GM12878 (cell line): ENCODE data around the gene NT5C. TPM values are rescaled to one million over a fixed set of nuclear protein-coding genes. Genes with fewer than 3 reads are reported as not detected.

Experiments used
- ATAC-seq: fragments of 200-7000 bp; cut with Tn5 transposase; 3 replicates; pipeline ENCODE4 v1.9.1; 2020; ENCODE audit warnings: mild to moderate bottlenecking, moderate library complexity
- BruUV-seq: library from RNA; stranded (reverse); fragments of 400-500 nt; replicated peaks from 2 replicates; lab custom pipeline; 2021; lab: Mats Ljungman, UMichigan
- CTCF ChIA-PET: fragments of 300-600 bp; sonication (Branson Sonifier 250); formaldehyde crosslinking; extraction: SDS; loops from one replicate; lab custom pipeline; 2021; ENCODE audit warnings: inconsistent platforms; lab: Yijun Ruan, JAX
- POLR2A ChIA-PET: fragments of 350-600 bp; formaldehyde crosslinking; extraction: SDS; loops from one replicate; lab custom pipeline; 2021; ENCODE audit warnings: inconsistent platforms; lab: Charles Lee
- RAD21 ChIA-PET: fragments of 300-600 bp; sonication (Branson Sonifier 250); formaldehyde crosslinking; loops from one replicate; lab custom pipeline; 2023; ENCODE audit warnings: antibody characterized with exemption; ENCODE audit not compliant: unreplicated experiment; lab: Charles Lee
- SMC1A ChIA-PET: fragments of 300-600 bp; sonication (Branson Sonifier 250); formaldehyde crosslinking; loops from one replicate; lab custom pipeline; 2023; ENCODE audit not compliant: unreplicated experiment, uncharacterized antibody; lab: Charles Lee
- DNase-seq: peaks from one replicate; pipeline ENCODE4 v3.0.0-alpha.2; 2011; ENCODE audit warnings: low read depth, low spot score
- FAIRE-seq: peaks from 3 replicates; lab custom pipeline; 2011; peaks lifted over from hg19 to GRCh38; lab: Jason Lieb, UNC
- H2AFZ ChIP-seq: 2 replicates; pipeline ENCODE4 v1.6.0; 2011; ENCODE audit warnings: low read depth, low read length, control low read depth; ENCODE audit not compliant: control insufficient read depth
- H3K27ac ChIP-seq: 2 replicates; pipeline ENCODE4 v1.5.1; 2011; ENCODE audit warnings: control low read depth; ENCODE audit not compliant: control insufficient read depth, insufficient read depth
- H3K27me3 ChIP-seq, 2 experiments: replicated peaks in 1 of 2; 2 replicates each; pipeline versions ENCODE4 v1.6.0 to v1.6.1; 2011; ENCODE audit warnings: low read length in 1 of 2; ENCODE audit not compliant: control insufficient read depth in 2 of 2, insufficient read depth in 2 of 2
- H3K36me3 ChIP-seq, 2 experiments: 2 replicates each; pipeline ENCODE4 v1.5.1; 2011; ENCODE audit warnings: low read length in 1 of 2; ENCODE audit not compliant: control insufficient read depth in 2 of 2, insufficient read depth in 2 of 2
- H3K4me1 ChIP-seq: 2 replicates; pipeline ENCODE4 v1.6.1; 2011; ENCODE audit warnings: mild to moderate bottlenecking, low read length, moderate library complexity, mixed read lengths; ENCODE audit not compliant: control insufficient read depth, insufficient read depth
- H3K4me2 ChIP-seq: 2 replicates; pipeline ENCODE4 v1.6.0; 2011; ENCODE audit warnings: control low read depth; ENCODE audit not compliant: control insufficient read depth, insufficient read depth
- H3K4me3 ChIP-seq: fragments of 200-600 bp; sonication (generic); 2 replicates; pipeline ENCODE4 v1.5.1; 2016
- H3K79me2 ChIP-seq: 2 replicates; pipeline ENCODE4 v1.6.0; 2011; ENCODE audit warnings: low read length; ENCODE audit not compliant: control insufficient read depth, insufficient read depth
- H3K9ac ChIP-seq: 2 replicates; pipeline ENCODE4 v1.8.0; 2011; ENCODE audit warnings: low read length, control low read depth, mixed read lengths; ENCODE audit not compliant: control insufficient read depth, insufficient read depth
- H3K9me3 ChIP-seq: replicated peaks from 3 replicates; pipeline ENCODE4 v1.5.1; 2011; ENCODE audit warnings: mild to moderate bottlenecking, low read length; ENCODE audit not compliant: control insufficient read depth, insufficient read depth
- H4K20me1 ChIP-seq: 2 replicates; pipeline ENCODE4 v1.6.0; 2011; ENCODE audit not compliant: control insufficient read depth, insufficient read depth
- CBX3 ChIP-seq: fragments of 200-600 bp; sonication (generic); IDR thresholded peaks from 2 replicates; pipeline ENCODE4 v1.6.1; 2016; ENCODE audit warnings: low read depth, borderline replicate concordance
- CHD2 ChIP-seq: IDR thresholded peaks from 2 replicates; pipeline ENCODE4 v1.6.1; 2011; ENCODE audit warnings: low read depth, low read length, improper control_type of control experiment, borderline replicate concordance
- HDAC2 ChIP-seq: fragments of 200-600 bp; sonication (generic); IDR thresholded peaks from 2 replicates; pipeline ENCODE4 v1.6.1; 2017
- PAX8 ChIP-seq: fragments of 450-650 bp; IDR thresholded peaks from 2 replicates; pipeline ENCODE4 v1.6.1; 2017; ENCODE audit warnings: mild to moderate bottlenecking, moderate library complexity
- POLR2AphosphoS5 ChIP-seq: IDR thresholded peaks from 2 replicates; pipeline ENCODE4 v1.6.1; 2011; ENCODE audit warnings: mild to moderate bottlenecking, low read length, inconsistent platforms
- SMC3 ChIP-seq: IDR thresholded peaks from 2 replicates; pipeline ENCODE4 v1.6.1; 2011; ENCODE audit warnings: low read length, improper control_type of control experiment, borderline replicate concordance
- TAF1 ChIP-seq: IDR thresholded peaks from 2 replicates; pipeline ENCODE4 v1.6.1; 2011; ENCODE audit warnings: mild to moderate bottlenecking, low read depth, low read length, borderline replicate concordance
- ZZZ3 ChIP-seq: IDR thresholded peaks from 2 replicates; pipeline ENCODE4 v1.6.1; 2011; ENCODE audit warnings: low read depth; ENCODE audit not compliant: control insufficient read depth, insufficient read length
- WGBS: methylation state at CpG from one replicate; pipeline ENCODE4 v1.1.6; 2016; ENCODE audit warnings: low lambda C conversion rate; ENCODE audit not compliant: insufficient replicate concordance, insufficient coverage; ENCODE audit errors: missing lambda C conversion rate; 5-methylcytosine and 5-hydroxymethylcytosine counted together
- in situ Hi-C: fragments of 300-500 bp; cut with MboI; formaldehyde crosslinking; loops from 9 replicates; pipeline ENCODE4 v1.14.3; 2018; ENCODE audit warnings: mixed read lengths
- intact Hi-C: fragments of 100-400 bp; cut with micrococcal nuclease; formaldehyde crosslinking; loops from one replicate; pipeline ENCODE4 v1.14.2; 2022; ENCODE audit not compliant: unreplicated experiment
- polyA plus RNA-seq, 11 experiments: library from polyadenylated mRNA; depleted of rRNA in 4 of 11; unstranded in 6 of 11; stranded (reverse) in 5 of 11; fragments of >200 nt; fragmentation: Nextera tagmentation in 4 of 11; fragmentation: Illumina TruSeq in 1 of 11; extraction: Ambion mirVana in 4 of 11; extraction: Trizol in 1 of 11; gene quantifications; 1 replicate in 1 of 11; 2 replicates in 10 of 11; pipeline versions ENCODE4 v1.2.1 to v1.2.3, GENCODE V29; 2011 to 2016; ENCODE audit warnings: inconsistent platforms in 2 of 11, missing spikeins in 2 of 11, low read depth in 1 of 11
- total RNA-seq, 4 experiments: library from RNA; depleted of rRNA in 3 of 4; stranded (reverse); fragments of >200 nt in 3 of 4; fragmentation: Illumina TruSeq in 1 of 4; extraction: Trizol in 1 of 4; gene quantifications; 2 replicates each; pipeline versions ENCODE4 v1.2.1 to v1.2.3, GENCODE V29; 2013 to 2021
- TF ChIP-seq, protein P1 (sequence below): fragments of 450-650 bp; IDR thresholded peaks from 2 replicates; pipeline ENCODE4 v1.6.1; 2018; ENCODE audit warnings: mild to moderate bottlenecking, low read depth, moderate library complexity; ENCODE audit not compliant: partially characterized antibody
- TF ChIP-seq, protein P2 (sequence below): fragments of 450-650 bp; IDR thresholded peaks from 2 replicates; pipeline ENCODE4 v1.6.1; 2017; ENCODE audit warnings: mild to moderate bottlenecking, moderate library complexity

NT5C gene
- total and polyA plus RNA-seq, 10 of the 15 experiments (the other 5 are each of a cell fraction or from before 2014, with no cell fraction given), result 3.7 to 158 (median 63.9) TPM

DNA sequence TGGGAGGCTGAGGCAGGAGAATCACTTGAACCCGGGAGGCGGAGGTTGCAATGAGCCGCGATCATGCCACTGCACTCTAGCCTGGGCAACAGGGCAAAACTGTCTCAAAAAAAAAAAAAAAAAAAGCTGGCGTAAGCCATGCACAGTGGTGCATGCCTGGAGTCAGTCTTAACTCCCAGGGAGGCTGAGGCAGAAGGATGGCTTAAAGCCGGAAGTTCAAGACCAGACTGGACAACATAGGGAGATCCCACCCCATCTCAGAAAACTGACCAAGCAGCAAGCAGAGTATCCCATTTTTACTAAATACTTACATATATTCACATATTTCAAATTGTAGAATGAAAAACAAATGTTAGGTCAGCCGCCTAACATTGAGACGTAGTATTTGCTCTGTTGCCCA is 4.6 kb downstream of the NT5C start:
- Histone ChIP-seq H3K4me1 (peaks cover 18% of the 10 kb centered on the region), H3K9ac (no peak overlapping the region), H3K79me2 (peaks cover 18% of the 10 kb centered on the region), H4K20me1 (no peaks in the 10 kb centered on the region), H3K4me3 (no peak overlapping the region), H3K27ac (no peak overlapping the region), H2AFZ (no peak overlapping the region), H3K27me3 (no peaks in the 10 kb centered on the region), H3K9me3 (no peaks in the 10 kb centered on the region), H3K4me2 (no peak overlapping the region), H3K36me3 (peaks cover 3 to 4% of the 10 kb centered on the region in 2 experiments; a peak in 3 of 4 replicates)
- in situ Hi-C loops (no loop called here), intact Hi-C loops (loop anchor here (5.0 kb wide), 1 partner anchor 165 kb away; no protein-coding TSS in a partner anchor)
- TF ChIP-seq, protein P1, sequence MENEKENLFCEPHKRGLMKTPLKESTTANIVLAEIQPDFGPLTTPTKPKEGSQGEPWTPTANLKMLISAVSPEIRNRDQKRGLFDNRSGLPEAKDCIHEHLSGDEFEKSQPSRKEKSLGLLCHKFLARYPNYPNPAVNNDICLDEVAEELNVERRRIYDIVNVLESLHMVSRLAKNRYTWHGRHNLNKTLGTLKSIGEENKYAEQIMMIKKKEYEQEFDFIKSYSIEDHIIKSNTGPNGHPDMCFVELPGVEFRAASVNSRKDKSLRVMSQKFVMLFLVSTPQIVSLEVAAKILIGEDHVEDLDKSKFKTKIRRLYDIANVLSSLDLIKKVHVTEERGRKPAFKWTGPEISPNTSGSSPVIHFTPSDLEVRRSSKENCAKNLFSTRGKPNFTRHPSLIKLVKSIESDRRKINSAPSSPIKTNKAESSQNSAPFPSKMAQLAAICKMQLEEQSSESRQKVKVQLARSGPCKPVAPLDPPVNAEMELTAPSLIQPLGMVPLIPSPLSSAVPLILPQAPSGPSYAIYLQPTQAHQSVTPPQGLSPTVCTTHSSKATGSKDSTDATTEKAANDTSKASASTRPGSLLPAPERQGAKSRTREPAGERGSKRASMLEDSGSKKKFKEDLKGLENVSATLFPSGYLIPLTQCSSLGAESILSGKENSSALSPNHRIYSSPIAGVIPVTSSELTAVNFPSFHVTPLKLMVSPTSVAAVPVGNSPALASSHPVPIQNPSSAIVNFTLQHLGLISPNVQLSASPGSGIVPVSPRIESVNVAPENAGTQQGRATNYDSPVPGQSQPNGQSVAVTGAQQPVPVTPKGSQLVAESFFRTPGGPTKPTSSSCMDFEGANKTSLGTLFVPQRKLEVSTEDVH, result no peak
- TF ChIP-seq PAX8 (no peak), CHD2 (no peak), HDAC2 (no peak), TAF1 (no peak), CBX3 (no peak), SMC3 (no peak), ZZZ3 (no peak), POLR2AphosphoS5 (no peak)
- TF ChIP-seq, protein P2, sequence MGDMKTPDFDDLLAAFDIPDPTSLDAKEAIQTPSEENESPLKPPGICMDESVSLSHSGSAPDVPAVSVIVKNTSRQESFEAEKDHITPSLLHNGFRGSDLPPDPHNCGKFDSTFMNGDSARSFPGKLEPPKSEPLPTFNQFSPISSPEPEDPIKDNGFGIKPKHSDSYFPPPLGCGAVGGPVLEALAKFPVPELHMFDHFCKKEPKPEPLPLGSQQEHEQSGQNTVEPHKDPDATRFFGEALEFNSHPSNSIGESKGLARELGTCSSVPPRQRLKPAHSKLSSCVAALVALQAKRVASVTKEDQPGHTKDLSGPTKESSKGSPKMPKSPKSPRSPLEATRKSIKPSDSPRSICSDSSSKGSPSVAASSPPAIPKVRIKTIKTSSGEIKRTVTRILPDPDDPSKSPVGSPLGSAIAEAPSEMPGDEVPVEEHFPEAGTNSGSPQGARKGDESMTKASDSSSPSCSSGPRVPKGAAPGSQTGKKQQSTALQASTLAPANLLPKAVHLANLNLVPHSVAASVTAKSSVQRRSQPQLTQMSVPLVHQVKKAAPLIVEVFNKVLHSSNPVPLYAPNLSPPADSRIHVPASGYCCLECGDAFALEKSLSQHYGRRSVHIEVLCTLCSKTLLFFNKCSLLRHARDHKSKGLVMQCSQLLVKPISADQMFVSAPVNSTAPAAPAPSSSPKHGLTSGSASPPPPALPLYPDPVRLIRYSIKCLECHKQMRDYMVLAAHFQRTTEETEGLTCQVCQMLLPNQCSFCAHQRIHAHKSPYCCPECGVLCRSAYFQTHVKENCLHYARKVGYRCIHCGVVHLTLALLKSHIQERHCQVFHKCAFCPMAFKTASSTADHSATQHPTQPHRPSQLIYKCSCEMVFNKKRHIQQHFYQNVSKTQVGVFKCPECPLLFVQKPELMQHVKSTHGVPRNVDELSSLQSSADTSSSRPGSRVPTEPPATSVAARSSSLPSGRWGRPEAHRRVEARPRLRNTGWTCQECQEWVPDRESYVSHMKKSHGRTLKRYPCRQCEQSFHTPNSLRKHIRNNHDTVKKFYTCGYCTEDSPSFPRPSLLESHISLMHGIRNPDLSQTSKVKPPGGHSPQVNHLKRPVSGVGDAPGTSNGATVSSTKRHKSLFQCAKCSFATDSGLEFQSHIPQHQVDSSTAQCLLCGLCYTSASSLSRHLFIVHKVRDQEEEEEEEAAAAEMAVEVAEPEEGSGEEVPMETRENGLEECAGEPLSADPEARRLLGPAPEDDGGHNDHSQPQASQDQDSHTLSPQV, result no peak
- WGBS, result 95% methylated on average over 8 of the region's 8 CpGs
- SMC1A ChIA-PET, result interaction anchor here (1.3 to 2.3 kb wide), 2 partner anchors 13 to 75 kb away, joined by 3 to 8 read pairs; no protein-coding TSS in a partner anchor
- RAD21 ChIA-PET, result interaction anchor here (0.9 to 2.3 kb wide), 6 partner anchors 10 to 166 kb away, joined by 3 to 13 read pairs (median 5); no protein-coding TSS in a partner anchor
- POLR2A ChIA-PET, result interaction anchor here (0.6 to 1.8 kb wide), 5 partner anchors 10 to 180 kb away, joined by 3 to 8 read pairs (median 5); partner anchors contain the start of gene CDR2L
- DNase-seq, result no peak
- FAIRE-seq, result no peak
- no TSS peak for BruUV-seq
- CTCF ChIA-PET, result interaction anchor here (1.7 to 2.8 kb wide), 3 partner anchors 10 to 74 kb away, joined by 3 to 14 read pairs (median 9); no protein-coding TSS in a partner anchor
- no peak for ATAC-seq
